ENCODE data around the gene PREB. TPM values are rescaled to one million over a fixed set of nuclear protein-coding genes. Genes with fewer than 3 reads are reported as not detected.
"Not testable (repeated sequence)": the region's sequence is repeated elsewhere in the genome, so short reads cannot be mapped to it uniquely, and the experiment has no call there.

PREB gene
- total and polyA plus RNA-seq, 2 experiments from 2014 or later, result 109 to 130 TPM

DNA sequence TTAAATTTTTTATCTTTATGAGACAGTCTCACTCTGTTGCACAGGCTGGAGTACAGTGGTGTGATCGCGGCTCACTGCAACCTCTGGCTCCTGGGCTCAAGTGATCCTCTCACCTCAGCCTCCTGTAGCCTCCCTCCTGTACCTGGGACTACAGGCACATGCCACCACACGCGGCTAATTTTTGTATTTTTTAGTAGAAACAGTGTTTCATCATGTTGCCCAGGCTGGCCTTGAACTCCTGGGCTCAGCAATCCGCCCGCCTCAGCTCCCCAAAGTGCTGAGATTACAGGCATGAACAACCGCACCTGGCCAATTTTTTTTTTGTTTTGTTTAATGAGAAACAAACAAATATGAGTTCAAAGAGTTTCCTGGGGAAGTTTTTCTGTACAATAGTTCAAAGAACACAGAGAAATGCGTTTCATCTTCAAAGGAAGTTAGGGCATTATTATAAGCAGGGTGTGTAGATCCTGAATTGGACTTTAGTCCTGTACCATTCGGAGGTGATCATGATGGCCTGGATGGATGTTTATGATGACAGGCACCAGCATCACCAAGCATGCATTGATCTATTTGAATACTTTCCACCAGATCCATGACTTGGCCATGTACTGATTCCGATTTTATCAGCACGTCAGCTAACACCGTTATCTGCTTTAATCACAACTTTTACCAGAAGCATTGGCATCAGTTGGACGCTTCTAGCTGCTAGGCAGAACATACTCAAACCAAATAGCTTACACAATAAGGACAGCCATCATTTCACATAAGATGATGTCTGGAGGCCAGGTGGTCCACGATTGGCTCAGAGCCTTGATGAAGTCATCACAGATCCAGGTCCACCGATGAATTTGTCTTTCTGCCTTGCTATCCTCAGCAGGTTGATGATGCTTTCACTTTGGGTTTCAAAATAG lies 43.3 kb upstream of the PREB start:
- peaks cover 9% of the 10 kb centered on the region for H3K27me3 ChIP-seq
- H3K4me3 ChIP-seq, result no peak overlapping the region
- no peak for DNase-seq (ENCODE audit: low read depth in 1 of 2, low spot score in 1 of 2)
- H3K27ac ChIP-seq, result no peak overlapping the region
- H3K9me3 ChIP-seq (ENCODE audit: low read depth), result no peaks in the 10 kb centered on the region
- no peaks in the 10 kb centered on the region for H3K4me1 ChIP-seq (ENCODE audit: low read depth)
- TF ChIP-seq, protein P1, sequence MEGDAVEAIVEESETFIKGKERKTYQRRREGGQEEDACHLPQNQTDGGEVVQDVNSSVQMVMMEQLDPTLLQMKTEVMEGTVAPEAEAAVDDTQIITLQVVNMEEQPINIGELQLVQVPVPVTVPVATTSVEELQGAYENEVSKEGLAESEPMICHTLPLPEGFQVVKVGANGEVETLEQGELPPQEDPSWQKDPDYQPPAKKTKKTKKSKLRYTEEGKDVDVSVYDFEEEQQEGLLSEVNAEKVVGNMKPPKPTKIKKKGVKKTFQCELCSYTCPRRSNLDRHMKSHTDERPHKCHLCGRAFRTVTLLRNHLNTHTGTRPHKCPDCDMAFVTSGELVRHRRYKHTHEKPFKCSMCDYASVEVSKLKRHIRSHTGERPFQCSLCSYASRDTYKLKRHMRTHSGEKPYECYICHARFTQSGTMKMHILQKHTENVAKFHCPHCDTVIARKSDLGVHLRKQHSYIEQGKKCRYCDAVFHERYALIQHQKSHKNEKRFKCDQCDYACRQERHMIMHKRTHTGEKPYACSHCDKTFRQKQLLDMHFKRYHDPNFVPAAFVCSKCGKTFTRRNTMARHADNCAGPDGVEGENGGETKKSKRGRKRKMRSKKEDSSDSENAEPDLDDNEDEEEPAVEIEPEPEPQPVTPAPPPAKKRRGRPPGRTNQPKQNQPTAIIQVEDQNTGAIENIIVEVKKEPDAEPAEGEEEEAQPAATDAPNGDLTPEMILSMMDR (IDR thresholded peaks at IDR 0.05; ENCODE audit: low read depth, low read length), result no peak
- no peaks in the 10 kb centered on the region for H3K36me3 ChIP-seq

DNA sequence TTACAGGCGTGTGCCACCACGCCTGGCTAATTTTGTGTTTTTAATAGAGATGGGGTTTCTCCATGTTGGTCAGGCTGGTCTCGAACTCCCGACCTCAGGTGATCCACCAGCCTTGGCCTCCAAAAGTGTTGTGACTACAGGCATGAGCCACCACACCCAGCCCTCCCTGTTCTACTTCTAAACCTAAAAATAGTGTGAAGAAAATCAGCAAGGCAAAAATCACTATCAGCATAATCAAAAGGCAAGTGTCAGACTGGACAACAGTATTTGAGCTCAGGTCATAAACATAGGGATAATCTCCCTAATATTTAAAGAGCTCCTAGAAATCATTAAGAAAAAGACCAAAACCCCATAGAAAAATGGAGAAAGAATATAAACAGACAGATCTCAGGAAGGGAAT lies 41.3 kb upstream of the PREB start:
- not testable (repeated sequence) for H3K4me3 ChIP-seq; H3K36me3 ChIP-seq; H3K27ac ChIP-seq; H3K4me1 ChIP-seq (ENCODE audit: low read depth); H3K9me3 ChIP-seq (ENCODE audit: low read depth); DNase-seq (ENCODE audit: low read depth in 1 of 2, low spot score in 1 of 2)
- peaks cover 17% of the 10 kb centered on the region for H3K27me3 ChIP-seq

DNA sequence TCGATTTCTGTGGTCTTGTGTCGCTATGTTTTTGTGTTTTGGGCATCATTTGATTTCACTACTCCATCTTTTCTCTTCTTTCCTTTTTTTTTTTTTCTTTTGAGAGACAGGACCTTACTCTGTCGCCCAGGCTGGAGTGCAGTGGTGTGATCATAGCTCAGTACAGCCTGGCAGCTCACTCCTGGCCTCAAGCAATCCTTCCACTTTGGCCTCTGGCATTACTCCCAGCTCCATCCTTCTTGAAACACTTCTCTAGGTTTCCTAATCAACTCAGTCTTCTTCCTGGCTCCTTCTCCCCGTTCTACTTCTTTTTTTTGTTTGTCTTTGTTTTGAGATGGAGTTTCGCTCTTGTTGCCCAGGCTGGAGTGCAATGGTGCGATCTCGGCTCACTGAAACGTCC lies 40.9 kb upstream of the PREB start:
- TF ChIP-seq, protein P1 (IDR thresholded peaks at IDR 0.05; ENCODE audit: low read depth, low read length), result no peak
- peak in 1 of 2 donors; percentile 71 for DNase-seq (ENCODE audit: low read depth in 1 of 2, low spot score in 1 of 2)
- Histone ChIP-seq H3K36me3 (no peaks in the 10 kb centered on the region), H3K4me1 (ENCODE audit: low read depth) (no peaks in the 10 kb centered on the region), H3K27me3 (peaks cover 22% of the 10 kb centered on the region), H3K27ac (no peak overlapping the region), H3K4me3 (no peak overlapping the region), H3K9me3 (ENCODE audit: low read depth) (no peaks in the 10 kb centered on the region)

DNA sequence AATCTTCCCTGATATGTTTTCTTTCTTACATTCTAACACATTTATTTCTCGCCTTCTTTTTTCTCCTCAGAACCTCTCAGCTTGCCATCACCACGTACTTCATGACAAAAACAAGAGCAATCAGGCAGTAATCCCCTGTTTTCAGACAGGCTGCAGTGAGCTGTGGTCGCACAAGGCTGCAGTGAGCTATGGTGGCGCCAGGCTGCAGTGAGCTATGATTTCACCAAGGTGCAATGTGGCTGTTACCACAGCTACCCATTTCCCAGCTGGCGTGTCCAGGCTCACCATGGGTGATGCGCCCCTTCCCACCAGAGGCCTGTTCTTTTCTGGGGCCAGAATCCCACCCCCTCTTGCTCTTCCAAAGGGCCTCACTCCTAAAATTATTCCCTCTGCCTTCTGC lies 40.2 kb upstream of the PREB start:
- Histone ChIP-seq H3K27me3 (peaks cover 26% of the 10 kb centered on the region), H3K9me3 (ENCODE audit: low read depth) (no peaks in the 10 kb centered on the region), H3K27ac (no peak overlapping the region), H3K36me3 (no peaks in the 10 kb centered on the region), H3K4me1 (ENCODE audit: low read depth) (no peaks in the 10 kb centered on the region), H3K4me3 (no peak overlapping the region)
- no peak for DNase-seq (ENCODE audit: low read depth in 1 of 2, low spot score in 1 of 2)
- TF ChIP-seq, protein P1 (IDR thresholded peaks at IDR 0.05; ENCODE audit: low read depth, low read length), result no peak

DNA sequence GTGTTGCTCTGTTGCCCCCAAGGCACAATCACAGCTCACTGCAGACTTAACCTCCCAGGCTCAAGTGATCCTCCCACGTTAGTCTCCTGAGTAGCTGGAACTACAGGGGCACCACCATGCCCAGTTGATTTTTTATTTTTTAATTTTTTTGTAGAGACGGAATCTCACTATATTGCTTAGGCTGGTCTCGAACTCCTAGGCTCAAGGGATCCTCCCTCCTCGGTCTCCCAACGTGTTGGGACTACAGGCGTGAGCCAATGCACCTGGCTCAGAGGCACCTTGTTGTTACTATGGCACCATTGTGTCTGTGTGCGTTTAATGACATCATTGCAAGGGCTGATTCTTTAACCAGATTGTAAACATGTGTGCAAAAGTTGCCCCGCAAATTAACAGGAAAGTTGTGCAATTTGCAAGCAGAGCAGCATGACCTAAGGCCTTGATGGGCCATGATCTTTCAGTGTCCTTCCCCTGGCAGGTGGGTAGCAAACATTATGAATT lies 37.0 kb upstream of the PREB start:
- no peak overlapping the region for H3K27ac ChIP-seq
- H3K4me1 ChIP-seq (ENCODE audit: low read depth), result peaks cover 4% of the 10 kb centered on the region
- TF ChIP-seq, protein P1 (IDR thresholded peaks at IDR 0.05; ENCODE audit: low read depth, low read length), result no peak
- no peaks in the 10 kb centered on the region for H3K9me3 ChIP-seq (ENCODE audit: low read depth)
- no peaks in the 10 kb centered on the region for H3K36me3 ChIP-seq
- H3K27me3 ChIP-seq, result peaks cover 26% of the 10 kb centered on the region
- no peak overlapping the region for H3K4me3 ChIP-seq
- no peak for DNase-seq (ENCODE audit: low read depth in 1 of 2, low spot score in 1 of 2)
